Keratinocyte (primary cell): ENCODE measurements around the gene BRIP1. TPM values are rescaled to one million over a fixed set of nuclear protein-coding genes. Genes with fewer than 3 reads are reported as not detected.

Source experiments
- DNase-seq: peaks from one replicate; pipeline ENCODE4 v3.0.0-alpha.2; 2011; ENCODE audit warnings: low read depth, missing footprints, low spot score
- FAIRE-seq: peaks from 2 replicates; lab custom pipeline; 2011; peaks lifted over from hg19 to GRCh38; lab: Jason Lieb, UNC
- H2AFZ ChIP-seq: 2 replicates; pipeline ENCODE4 v1.6.0; 2012; ENCODE audit warnings: low read length, control low read depth, inconsistent platforms; ENCODE audit not compliant: control insufficient read depth
- H3K27ac ChIP-seq: 2 replicates; pipeline ENCODE4 v1.5.1; 2011; ENCODE audit warnings: low read length; ENCODE audit not compliant: control insufficient read depth, insufficient read depth
- H3K27me3 ChIP-seq: 3 replicates; pipeline ENCODE4 v1.6.0; 2011; ENCODE audit warnings: low read length; ENCODE audit not compliant: control insufficient read depth, insufficient read depth; ENCODE audit errors: extremely low read depth
- H3K36me3 ChIP-seq, 2 experiments: 2 replicates in 1 of 2; 3 replicates in 1 of 2; pipeline ENCODE4 v1.5.1; 2011; ENCODE audit warnings: low read length in 2 of 2, mild to moderate bottlenecking in 1 of 2; ENCODE audit not compliant: control insufficient read depth in 2 of 2, insufficient read depth in 2 of 2; ENCODE audit errors: extremely low read depth in 1 of 2
- H3K4me1 ChIP-seq: 3 replicates; pipeline ENCODE4 v1.5.1; 2011; ENCODE audit warnings: low read length; ENCODE audit not compliant: control insufficient read depth, insufficient read depth; ENCODE audit errors: extremely low read depth
- H3K4me2 ChIP-seq: 3 replicates; pipeline ENCODE4 v1.6.0; 2011; ENCODE audit warnings: low read depth, low read length; ENCODE audit not compliant: control insufficient read depth, insufficient read depth; ENCODE audit errors: extremely low read depth
- H3K4me3 ChIP-seq, 3 experiments: fragments of 200-600 bp in 1 of 3; sonication (generic) in 1 of 3; 2 replicates in 2 of 3; 3 replicates in 1 of 3; pipeline ENCODE4 v1.5.1; 2011 to 2016; ENCODE audit warnings: low read length in 3 of 3, mild to moderate bottlenecking in 3 of 3, control low read depth in 2 of 3, inconsistent platforms in 1 of 3, low read depth in 1 of 3, mixed read lengths in 1 of 3, mixed run types in 1 of 3, moderate library complexity in 1 of 3; ENCODE audit not compliant: control insufficient read depth in 2 of 3, insufficient read depth in 2 of 3; ENCODE audit errors: extremely low read depth in 1 of 3
- H3K79me2 ChIP-seq: 2 replicates; pipeline ENCODE4 v1.6.0; 2012; ENCODE audit warnings: low read length; ENCODE audit not compliant: control insufficient read depth, insufficient read depth
- H3K9ac ChIP-seq: 3 replicates; pipeline ENCODE4 v1.6.0; 2011; ENCODE audit warnings: low read length; ENCODE audit not compliant: control insufficient read depth, insufficient read depth; ENCODE audit errors: extremely low read depth
- H3K9me1 ChIP-seq: 3 replicates; pipeline ENCODE4 v1.6.0; 2011; ENCODE audit warnings: low read length; ENCODE audit not compliant: control insufficient read depth, insufficient read depth; ENCODE audit errors: extremely low read depth
- H3K9me3 ChIP-seq: 2 replicates; pipeline ENCODE4 v1.5.1; 2012; ENCODE audit warnings: low read depth, low read length; ENCODE audit not compliant: control insufficient read depth
- H4K20me1 ChIP-seq: 3 replicates; pipeline ENCODE4 v1.6.0; 2011; ENCODE audit warnings: low read length; ENCODE audit not compliant: control insufficient read depth, insufficient read depth; ENCODE audit errors: extremely low read depth
- EZH2 ChIP-seq: IDR thresholded peaks from one replicate; pipeline ENCODE4 v1.6.1; 2012; ENCODE audit warnings: inconsistent platforms, mild to moderate bottlenecking, low read length, moderate library complexity
- dilution Hi-C: fragments of 300-500 bp; cut with MboI; formaldehyde crosslinking; loops from one replicate; pipeline ENCODE4 v1.7.0; 2020; ENCODE audit warnings: low sequenced_read_pairs; ENCODE audit not compliant: extremely low pct_ligation_motif_present
- polyA plus RNA-seq, 5 experiments: library from polyadenylated mRNA; depleted of rRNA in 3 of 5; stranded (reverse) in 3 of 5; stranded (forward) in 1 of 5; unstranded in 1 of 5; fragments of >200 nt; gene quantifications; 1 replicate in 1 of 5; 2 replicates in 3 of 5; 3 replicates in 1 of 5; pipeline versions ENCODE4 v1.2.1 to v1.2.3, GENCODE V29; 2011 to 2012; ENCODE audit warnings: missing spikeins in 2 of 5, low read depth in 1 of 5, low replicate concordance in 1 of 5
- TF ChIP-seq, protein P1 (sequence below), 3 experiments: IDR thresholded peaks in 1 of 3; conservative IDR thresholded peaks in 1 of 3; optimal IDR thresholded peaks in 1 of 3; 2 replicates in 2 of 3; 3 replicates in 1 of 3; pipeline versions ENCODE3 to v1.5.1; 2011; ENCODE audit warnings: low read length in 3 of 3, mild to moderate bottlenecking in 3 of 3, moderate library complexity in 2 of 3, control low read depth in 1 of 3, inconsistent platforms in 1 of 3; ENCODE audit not compliant: insufficient read depth in 2 of 3; ENCODE audit errors: extremely low read depth in 1 of 3

Gene BRIP1
- polyA plus RNA-seq, 1 donor (not counting 4 experiments of a cell fraction or from before 2014, with no cell fraction given) = 4.0 TPM

DNA sequence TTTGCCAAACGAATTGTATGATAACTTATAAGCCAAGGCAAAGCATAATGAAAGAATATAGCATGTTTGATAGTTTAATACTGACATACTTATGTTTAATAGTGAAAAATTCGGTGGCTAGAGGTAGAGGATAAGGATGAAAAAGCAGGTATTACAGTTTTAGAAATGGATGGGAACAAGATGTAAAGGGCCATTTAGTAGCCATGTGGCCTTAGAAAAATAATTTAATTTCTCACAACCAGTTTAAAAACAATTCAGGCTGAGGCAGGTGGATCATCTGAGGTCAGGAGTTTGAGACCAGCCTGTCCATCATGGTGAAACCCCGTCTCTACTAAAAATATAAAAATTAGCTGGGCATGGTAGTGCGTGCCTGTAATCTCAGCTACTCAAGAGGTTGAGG is 152.8 kb downstream of the BRIP1 start:
- Histone ChIP-seq H4K20me1 (no peaks in the 10 kb centered on the region), H3K4me3 (no peak overlapping the region), H3K4me1 (no peaks in the 10 kb centered on the region), H3K27ac (no peak overlapping the region), H3K36me3 (peaks cover 0 to 4% of the 10 kb centered on the region in 2 experiments), H3K27me3 (no peaks in the 10 kb centered on the region), H3K9me3 (no peaks in the 10 kb centered on the region), H3K4me2 (no peak overlapping the region), H3K79me2 (no peaks in the 10 kb centered on the region), H3K9me1 (no peaks in the 10 kb centered on the region), H2AFZ (no peak overlapping the region), H3K9ac (no peak overlapping the region)
- DNase-seq = no peak
- dilution Hi-C loops = no loop called here
- no peak for FAIRE-seq
- TF ChIP-seq, protein P1, sequence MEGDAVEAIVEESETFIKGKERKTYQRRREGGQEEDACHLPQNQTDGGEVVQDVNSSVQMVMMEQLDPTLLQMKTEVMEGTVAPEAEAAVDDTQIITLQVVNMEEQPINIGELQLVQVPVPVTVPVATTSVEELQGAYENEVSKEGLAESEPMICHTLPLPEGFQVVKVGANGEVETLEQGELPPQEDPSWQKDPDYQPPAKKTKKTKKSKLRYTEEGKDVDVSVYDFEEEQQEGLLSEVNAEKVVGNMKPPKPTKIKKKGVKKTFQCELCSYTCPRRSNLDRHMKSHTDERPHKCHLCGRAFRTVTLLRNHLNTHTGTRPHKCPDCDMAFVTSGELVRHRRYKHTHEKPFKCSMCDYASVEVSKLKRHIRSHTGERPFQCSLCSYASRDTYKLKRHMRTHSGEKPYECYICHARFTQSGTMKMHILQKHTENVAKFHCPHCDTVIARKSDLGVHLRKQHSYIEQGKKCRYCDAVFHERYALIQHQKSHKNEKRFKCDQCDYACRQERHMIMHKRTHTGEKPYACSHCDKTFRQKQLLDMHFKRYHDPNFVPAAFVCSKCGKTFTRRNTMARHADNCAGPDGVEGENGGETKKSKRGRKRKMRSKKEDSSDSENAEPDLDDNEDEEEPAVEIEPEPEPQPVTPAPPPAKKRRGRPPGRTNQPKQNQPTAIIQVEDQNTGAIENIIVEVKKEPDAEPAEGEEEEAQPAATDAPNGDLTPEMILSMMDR (optimal IDR thresholded peaks at IDR 0.05 in 1 of 3, IDR thresholded peaks at IDR 0.05 in 1 of 3, conservative IDR thresholded peaks at IDR 0.05 in 1 of 3; ENCODE audit: extremely low read depth in 1 of 3, insufficient read depth in 2 of 3, low read length in 3 of 3) = no peak
- TF ChIP-seq EZH2 = no peak

DNA sequence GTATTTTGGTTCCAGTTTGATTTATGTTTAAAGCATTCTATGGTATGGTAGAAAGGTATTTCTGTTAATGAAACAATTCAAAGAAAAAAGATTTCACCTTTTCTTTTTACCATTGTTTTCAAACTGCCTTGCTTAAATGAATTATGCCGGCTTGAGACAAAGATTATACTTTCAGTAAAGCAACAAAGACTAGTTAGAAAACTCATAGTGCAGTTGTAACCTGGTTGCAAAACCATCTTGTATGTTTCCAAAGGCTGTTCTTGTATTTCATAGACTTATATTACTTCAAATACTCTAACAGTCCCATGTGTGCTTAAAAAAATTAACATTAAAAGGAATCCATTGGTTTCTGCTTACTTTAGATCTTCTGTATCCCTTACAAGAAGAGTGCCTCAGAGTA is 153.8 kb downstream of the BRIP1 start:
- Histone ChIP-seq H4K20me1 (no peaks in the 10 kb centered on the region), H3K27ac (no peak overlapping the region), H3K36me3 (peaks cover 0 to 4% of the 10 kb centered on the region in 2 experiments), H3K4me1 (no peaks in the 10 kb centered on the region), H3K9me1 (no peaks in the 10 kb centered on the region), H2AFZ (no peak overlapping the region), H3K4me2 (no peak overlapping the region), H3K4me3 (no peak overlapping the region), H3K79me2 (no peaks in the 10 kb centered on the region), H3K9ac (no peak overlapping the region), H3K9me3 (no peaks in the 10 kb centered on the region), H3K27me3 (no peaks in the 10 kb centered on the region)
- TF ChIP-seq, protein P1 (optimal IDR thresholded peaks at IDR 0.05 in 1 of 3, IDR thresholded peaks at IDR 0.05 in 1 of 3, conservative IDR thresholded peaks at IDR 0.05 in 1 of 3; ENCODE audit: extremely low read depth in 1 of 3, insufficient read depth in 2 of 3, low read length in 3 of 3) = no peak
- TF ChIP-seq EZH2 = no peak
- no peak for DNase-seq
- no peak for FAIRE-seq
- dilution Hi-C loops = no loop called here
